ENCODE measurements around the gene LBR.
"Not testable (repeated sequence)": the region's sequence is repeated elsewhere in the genome, so short reads cannot be mapped to it uniquely, and the experiment has no call there.

GRCh38 chr1:225386860-225387259 is 41.0 kb downstream of the LBR start:
- TF ChIP-seq CTCF (IDR thresholded peaks at IDR 0.05); ZFX (IDR thresholded peaks at IDR 0.05; ENCODE audit: borderline replicate concordance): not testable (repeated sequence)
